H9 (cell line): ENCODE measurements around the gene RABGAP1L. TPM values are rescaled to one million over a fixed set of nuclear protein-coding genes. Genes with fewer than 3 reads are reported as not detected.

Source experiments
- DNase-seq: peaks from one replicate; pipeline ENCODE4 v3.0.0-alpha.2; 2017
- H2AFZ ChIP-seq: one replicate; pipeline ENCODE4 v1.6.1; 2013; ENCODE audit warnings: mild to moderate bottlenecking, low read length, control low read depth, moderate library complexity
- H2AK5ac ChIP-seq: 2 replicates; pipeline ENCODE4 v1.6.1; 2013; ENCODE audit warnings: low read length, control low read depth, mixed read lengths; ENCODE audit not compliant: insufficient read length
- H2BK120ac ChIP-seq: one replicate; pipeline ENCODE4 v1.6.1; 2013; ENCODE audit warnings: low read depth, mild to moderate bottlenecking, low read length, control low read depth, inconsistent platforms; ENCODE audit not compliant: poor library complexity, severe bottlenecking
- H2BK12ac ChIP-seq: 2 replicates; pipeline ENCODE4 v1.6.1; 2013; ENCODE audit warnings: low read length, control low read depth, mixed read lengths, low read depth; ENCODE audit not compliant: insufficient read length
- H2BK15ac ChIP-seq: 2 replicates; pipeline ENCODE4 v1.6.1; 2013; ENCODE audit warnings: low read depth, low read length, control low read depth
- H2BK20ac ChIP-seq: one replicate; pipeline ENCODE4 v1.6.1; 2013; ENCODE audit warnings: low read depth, mild to moderate bottlenecking, low read length, control low read depth, inconsistent platforms; ENCODE audit not compliant: poor library complexity, severe bottlenecking
- H2BK5ac ChIP-seq: 2 replicates; pipeline ENCODE4 v1.6.1; 2013; ENCODE audit warnings: low read length, control low read depth, mixed read lengths; ENCODE audit not compliant: insufficient read length
- H3K14ac ChIP-seq: 2 replicates; pipeline ENCODE4 v1.6.1; 2013; ENCODE audit warnings: low read length, control low read depth; ENCODE audit not compliant: insufficient read depth
- H3K18ac ChIP-seq: 2 replicates; pipeline ENCODE4 v1.6.1; 2013; ENCODE audit warnings: low read depth, mild to moderate bottlenecking, mixed read lengths, low read length, control low read depth; ENCODE audit not compliant: insufficient read length
- H3K23ac ChIP-seq: 2 replicates; pipeline ENCODE4 v1.6.1; 2013; ENCODE audit warnings: low read length, control low read depth, mixed read lengths, low read depth; ENCODE audit not compliant: insufficient read length
- H3K23me2 ChIP-seq: 2 replicates; pipeline ENCODE4 v1.6.1; 2013; ENCODE audit warnings: low read depth, mild to moderate bottlenecking, mixed read lengths, low read length, control low read depth; ENCODE audit not compliant: insufficient read length, poor library complexity, severe bottlenecking
- H3K27ac ChIP-seq: 2 replicates; pipeline ENCODE4 v1.5.1; 2013; ENCODE audit warnings: low read length, control low read depth, mixed read lengths, low read depth; ENCODE audit not compliant: insufficient read length
- H3K27me3 ChIP-seq: 2 replicates; pipeline ENCODE4 v1.6.1; 2013; ENCODE audit warnings: low read length, control low read depth, inconsistent platforms; ENCODE audit not compliant: insufficient read depth
- H3K4ac ChIP-seq: 2 replicates; pipeline ENCODE4 v1.6.1; 2013; ENCODE audit warnings: low read depth, mild to moderate bottlenecking, control low read depth, inconsistent platforms, low read length, moderate library complexity
- H3K4me1 ChIP-seq: 2 replicates; pipeline ENCODE4 v1.6.1; 2013; ENCODE audit warnings: low read length, control low read depth, inconsistent platforms; ENCODE audit not compliant: insufficient read depth
- H3K4me2 ChIP-seq: 2 replicates; pipeline ENCODE4 v1.6.1; 2013; ENCODE audit warnings: low read length, control low read depth, mixed read lengths; ENCODE audit not compliant: insufficient read length, insufficient read depth
- H3K56ac ChIP-seq: 2 replicates; pipeline ENCODE4 v1.6.1; 2013; ENCODE audit warnings: low read depth, mild to moderate bottlenecking, mixed read lengths, low read length, control low read depth; ENCODE audit not compliant: insufficient read length
- H3K79me1 ChIP-seq: 2 replicates; pipeline ENCODE4 v1.6.1; 2013; ENCODE audit warnings: low read depth, mild to moderate bottlenecking, moderate library complexity, low read length, control low read depth, inconsistent platforms; ENCODE audit not compliant: insufficient read depth, poor library complexity, severe bottlenecking
- H3K79me2 ChIP-seq: 2 replicates; pipeline ENCODE4 v1.6.1; 2013; ENCODE audit warnings: low read length, control low read depth, inconsistent platforms; ENCODE audit not compliant: insufficient read depth
- H3K9ac ChIP-seq: 2 replicates; pipeline ENCODE4 v1.6.1; 2013; ENCODE audit warnings: low read length, control low read depth, mixed read lengths; ENCODE audit not compliant: insufficient read length; ENCODE audit errors: extremely low read depth
- H3K9me3 ChIP-seq: one replicate; pipeline ENCODE4 v1.6.1; 2013; ENCODE audit warnings: low read depth, low read length, inconsistent platforms; ENCODE audit not compliant: control insufficient read depth
- H3T11ph ChIP-seq: one replicate; pipeline ENCODE4 v1.6.1; 2013; ENCODE audit warnings: mild to moderate bottlenecking, low read length, control low read depth, inconsistent platforms
- H4K20me1 ChIP-seq: one replicate; pipeline ENCODE4 v1.6.1; 2013; ENCODE audit not compliant: control insufficient read depth, insufficient read length, insufficient read depth
- H4K5ac ChIP-seq: 2 replicates; pipeline ENCODE4 v1.6.1; 2013; ENCODE audit warnings: low read depth, mild to moderate bottlenecking, mixed read lengths, low read length, control low read depth; ENCODE audit not compliant: insufficient read length
- H4K8ac ChIP-seq: replicated peaks from 2 replicates; pipeline ENCODE4 v1.6.1; 2013; ENCODE audit warnings: low read length, control low read depth, mixed read lengths, low read depth; ENCODE audit not compliant: insufficient read length
- H4K91ac ChIP-seq: 2 replicates; pipeline ENCODE4 v1.6.1; 2013; ENCODE audit warnings: low read depth, mild to moderate bottlenecking, moderate library complexity, mixed read lengths, low read length, control low read depth; ENCODE audit not compliant: insufficient read length
- H3K27ac Mint-ChIP-seq, 3 experiments: 2 replicates in 2 of 3; 3 replicates in 1 of 3; pipeline ENCODE4 v1.8.0; 2020 to 2021; ENCODE audit warnings: mixed read lengths in 3 of 3, mild to moderate bottlenecking in 1 of 3, moderate library complexity in 1 of 3
- H3K27me3 Mint-ChIP-seq: 2 replicates; pipeline ENCODE4 v1.8.0; 2021; ENCODE audit warnings: low read depth, mild to moderate bottlenecking, moderate library complexity, mixed read lengths
- H3K36me3 Mint-ChIP-seq, 3 experiments: 2 replicates in 2 of 3; 3 replicates in 1 of 3; pipeline ENCODE4 v1.8.0; 2020 to 2021; ENCODE audit warnings: low read depth in 3 of 3, mixed read lengths in 3 of 3; ENCODE audit not compliant: insufficient read depth in 1 of 3
- H3K4me1 Mint-ChIP-seq, 2 experiments: 2 replicates each; pipeline ENCODE4 v1.8.0; 2020; ENCODE audit warnings: mixed read lengths in 2 of 2
- H3K4me3 Mint-ChIP-seq, 2 experiments: 2 replicates in 1 of 2; 3 replicates in 1 of 2; pipeline ENCODE4 v1.8.0; 2020 to 2021; ENCODE audit warnings: mild to moderate bottlenecking in 2 of 2, mixed read lengths in 2 of 2, moderate library complexity in 1 of 2
- H3K9me3 Mint-ChIP-seq, 2 experiments: 2 replicates in 1 of 2; 3 replicates in 1 of 2; pipeline ENCODE4 v1.8.0; 2020; ENCODE audit warnings: mild to moderate bottlenecking in 2 of 2, mixed read lengths in 2 of 2, moderate library complexity in 1 of 2
- WGBS: extraction: QIAGEN DNeasy Blood & Tissue Kit; methylation state at CpG from one replicate; pipeline ENCODE4 v1.1.7; 2013; ENCODE audit warnings: missing lambda C conversion rate, low lambda C conversion rate, mixed read lengths; ENCODE audit not compliant: insufficient read length; ENCODE audit errors: extremely low coverage; 5-methylcytosine and 5-hydroxymethylcytosine counted together
- total RNA-seq: library from RNA; stranded (reverse); gene quantifications from 2 replicates; pipeline ENCODE4 v1.2.1, GENCODE V29; 2021
- TF ChIP-seq, protein P1 (sequence below): fragments of 200-600 bp; sonication (generic); conservative IDR thresholded peaks from 3 replicates; pipeline ENCODE4 v1.8.0; 2021; ENCODE audit warnings: antibody characterized with exemption, mild to moderate bottlenecking

Gene RABGAP1L
- total RNA-seq, 1 experiment from 2014 or later, result 147 TPM

DNA sequence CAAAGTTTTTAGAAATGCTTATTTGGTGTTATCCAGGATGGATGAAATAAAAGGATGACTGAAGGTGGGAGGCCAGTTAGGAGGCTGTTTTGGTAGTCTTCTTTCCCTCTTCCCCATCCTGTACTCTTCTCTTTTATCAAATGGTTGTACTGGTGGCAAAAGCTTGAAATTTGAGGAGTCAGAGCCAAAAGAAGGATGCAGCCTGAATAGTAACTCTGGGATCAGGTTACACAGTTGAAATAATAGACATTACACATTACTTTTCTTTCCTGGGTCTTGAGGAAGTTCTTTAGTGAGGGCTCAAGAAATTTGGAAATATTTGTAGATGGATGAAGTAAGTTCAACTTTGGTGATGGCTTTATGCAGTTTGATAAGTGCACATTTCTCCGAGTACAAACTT, 397.1 kb downstream of the RABGAP1L start:
- Mint-ChIP-seq H3K27ac (no peak overlapping the region; a peak in 1 of 7 replicates), H3K4me1 (peaks cover 4 to 7% of the 10 kb centered on the region in 2 experiments; a peak in 3 of 4 replicates), H3K9me3 (peaks cover 2 to 3% of the 10 kb centered on the region in 2 experiments; a peak in 2 of 5 replicates), H3K27me3 (no peaks in the 10 kb centered on the region), H3K4me3 (no peak overlapping the region), H3K36me3 (no peaks in the 10 kb centered on the region; a peak in 1 of 7 replicates)
- no peak for DNase-seq
- H2BK5ac ChIP-seq, result no peak overlapping the region
- H2BK20ac ChIP-seq, result no peak overlapping the region
- H3K23me2 ChIP-seq, result no peaks in the 10 kb centered on the region
- no peak overlapping the region for H3T11ph ChIP-seq
- no peak overlapping the region for H3K23ac ChIP-seq
- H3K4me2 ChIP-seq, result no peak overlapping the region
- H2BK12ac ChIP-seq, result no peak overlapping the region
- H3K27ac ChIP-seq, result no peak overlapping the region
- no peak overlapping the region for H2AFZ ChIP-seq
- no peak overlapping the region for H3K14ac ChIP-seq
- H4K91ac ChIP-seq, result no peak overlapping the region
- H4K8ac ChIP-seq, result no peak overlapping the region
- no CpG with 5 or more reads among the region's 1 CpG for WGBS
- TF ChIP-seq, protein P1, sequence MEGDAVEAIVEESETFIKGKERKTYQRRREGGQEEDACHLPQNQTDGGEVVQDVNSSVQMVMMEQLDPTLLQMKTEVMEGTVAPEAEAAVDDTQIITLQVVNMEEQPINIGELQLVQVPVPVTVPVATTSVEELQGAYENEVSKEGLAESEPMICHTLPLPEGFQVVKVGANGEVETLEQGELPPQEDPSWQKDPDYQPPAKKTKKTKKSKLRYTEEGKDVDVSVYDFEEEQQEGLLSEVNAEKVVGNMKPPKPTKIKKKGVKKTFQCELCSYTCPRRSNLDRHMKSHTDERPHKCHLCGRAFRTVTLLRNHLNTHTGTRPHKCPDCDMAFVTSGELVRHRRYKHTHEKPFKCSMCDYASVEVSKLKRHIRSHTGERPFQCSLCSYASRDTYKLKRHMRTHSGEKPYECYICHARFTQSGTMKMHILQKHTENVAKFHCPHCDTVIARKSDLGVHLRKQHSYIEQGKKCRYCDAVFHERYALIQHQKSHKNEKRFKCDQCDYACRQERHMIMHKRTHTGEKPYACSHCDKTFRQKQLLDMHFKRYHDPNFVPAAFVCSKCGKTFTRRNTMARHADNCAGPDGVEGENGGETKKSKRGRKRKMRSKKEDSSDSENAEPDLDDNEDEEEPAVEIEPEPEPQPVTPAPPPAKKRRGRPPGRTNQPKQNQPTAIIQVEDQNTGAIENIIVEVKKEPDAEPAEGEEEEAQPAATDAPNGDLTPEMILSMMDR, result no peak
- H3K56ac ChIP-seq, result no peak overlapping the region
- no peak overlapping the region for H2BK120ac ChIP-seq
- no peaks in the 10 kb centered on the region for H3K4me1 ChIP-seq
- H2BK15ac ChIP-seq, result no peak overlapping the region
- no peak overlapping the region for H3K4ac ChIP-seq
- no peaks in the 10 kb centered on the region for H3K79me1 ChIP-seq
- no peaks in the 10 kb centered on the region for H3K27me3 ChIP-seq
- H3K9ac ChIP-seq, result no peak overlapping the region
- no peaks in the 10 kb centered on the region for H3K79me2 ChIP-seq
- H2AK5ac ChIP-seq, result no peak overlapping the region
- no peaks in the 10 kb centered on the region for H3K9me3 ChIP-seq
- no peak overlapping the region for H4K5ac ChIP-seq
- H4K20me1 ChIP-seq, result no peaks in the 10 kb centered on the region
- no peak overlapping the region for H3K18ac ChIP-seq
